Smooth muscle cell (in vitro differentiated cells): ENCODE data around the gene GP5. TPM values are rescaled to one million over a fixed set of nuclear protein-coding genes. Genes with fewer than 3 reads are reported as not detected.
A peak's percentile ranks its signal among the peaks of the same experiment; 100 is the strongest.

Source experiments
- DNase-seq: peaks from one replicate; lab custom pipeline; 2025; ENCODE audit not compliant: unreplicated experiment; lab: John Stamatoyannopoulos, UW
- H2AFZ ChIP-seq: fragments of 200-600 bp; sonication (generic); 2 replicates; pipeline ENCODE4 v1.6.0; 2016; ENCODE audit warnings: antibody characterized with exemption, low read depth, mild to moderate bottlenecking
- H3F3A ChIP-seq: fragments of 200-600 bp; sonication (generic); 2 replicates; pipeline ENCODE4 v1.6.0; 2017; ENCODE audit warnings: antibody characterized with exemption, low read depth
- H3K27ac ChIP-seq: fragments of 200-600 bp; sonication (generic); 2 replicates; pipeline ENCODE4 v1.5.1; 2016; ENCODE audit warnings: low read depth, mild to moderate bottlenecking
- H3K27me3 ChIP-seq: fragments of 200-600 bp; sonication (generic); 2 replicates; pipeline ENCODE4 v1.6.1; 2016; ENCODE audit warnings: low read depth, mild to moderate bottlenecking
- H3K36me3 ChIP-seq: fragments of 200-600 bp; sonication (generic); 2 replicates; pipeline ENCODE4 v1.5.1; 2016; ENCODE audit warnings: low read depth
- H3K4me1 ChIP-seq: fragments of 200-600 bp; sonication (generic); 2 replicates; pipeline ENCODE4 v1.5.1; 2016; ENCODE audit warnings: low read depth
- H3K4me2 ChIP-seq: fragments of 200-600 bp; sonication (generic); 2 replicates; pipeline ENCODE4 v1.6.0; 2016; ENCODE audit warnings: mild to moderate bottlenecking
- H3K4me3 ChIP-seq: fragments of 200-600 bp; sonication (generic); 2 replicates; pipeline ENCODE4 v1.5.1; 2016; ENCODE audit warnings: mild to moderate bottlenecking
- H3K79me2 ChIP-seq: fragments of 200-600 bp; sonication (generic); 2 replicates; pipeline ENCODE4 v1.6.0; 2016; ENCODE audit warnings: low read depth, mild to moderate bottlenecking
- H3K9ac ChIP-seq: fragments of 200-600 bp; sonication (generic); 2 replicates; pipeline ENCODE4 v1.6.0; 2016; ENCODE audit warnings: low read depth
- H3K9me3 ChIP-seq: fragments of 200-600 bp; sonication (generic); replicated peaks from 2 replicates; pipeline ENCODE4 v1.5.1; 2016; ENCODE audit warnings: low read depth
- H4K20me1 ChIP-seq: fragments of 200-600 bp; sonication (generic); 2 replicates; pipeline ENCODE4 v1.6.0; 2016; ENCODE audit warnings: low read depth
- WGBS: methylation state at CpG from one replicate; pipeline ENCODE4 v1.1.7; 2016; ENCODE audit warnings: low lambda C conversion rate; 5-methylcytosine and 5-hydroxymethylcytosine counted together
- polyA plus RNA-seq: library from polyadenylated mRNA; unstranded; fragments of >200 nt; fragmentation: Nextera tagmentation; extraction: Ambion mirVana; gene quantifications from 2 replicates; pipeline ENCODE4 v1.2.1, GENCODE V29; 2016
- total RNA-seq: library from RNA; depleted of rRNA; stranded (reverse); fragments of >200 nt; gene quantifications from 2 replicates; pipeline ENCODE4 v1.2.3, GENCODE V29; 2014
- TF ChIP-seq, protein P1 (sequence below): fragments of 200-600 bp; sonication (generic); IDR thresholded peaks from 2 replicates; pipeline ENCODE4 v1.5.1; 2017; ENCODE audit warnings: borderline replicate concordance, mild to moderate bottlenecking, antibody characterized with exemption; ENCODE audit not compliant: insufficient read depth, poor library complexity, severe bottlenecking

GP5 gene, protein sequence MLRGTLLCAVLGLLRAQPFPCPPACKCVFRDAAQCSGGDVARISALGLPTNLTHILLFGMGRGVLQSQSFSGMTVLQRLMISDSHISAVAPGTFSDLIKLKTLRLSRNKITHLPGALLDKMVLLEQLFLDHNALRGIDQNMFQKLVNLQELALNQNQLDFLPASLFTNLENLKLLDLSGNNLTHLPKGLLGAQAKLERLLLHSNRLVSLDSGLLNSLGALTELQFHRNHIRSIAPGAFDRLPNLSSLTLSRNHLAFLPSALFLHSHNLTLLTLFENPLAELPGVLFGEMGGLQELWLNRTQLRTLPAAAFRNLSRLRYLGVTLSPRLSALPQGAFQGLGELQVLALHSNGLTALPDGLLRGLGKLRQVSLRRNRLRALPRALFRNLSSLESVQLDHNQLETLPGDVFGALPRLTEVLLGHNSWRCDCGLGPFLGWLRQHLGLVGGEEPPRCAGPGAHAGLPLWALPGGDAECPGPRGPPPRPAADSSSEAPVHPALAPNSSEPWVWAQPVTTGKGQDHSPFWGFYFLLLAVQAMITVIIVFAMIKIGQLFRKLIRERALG
- total RNA-seq (0.13 TPM in 1 of 2 replicates, not detected in the other), polyA plus RNA-seq (not detected in 2 replicates)

DNA sequence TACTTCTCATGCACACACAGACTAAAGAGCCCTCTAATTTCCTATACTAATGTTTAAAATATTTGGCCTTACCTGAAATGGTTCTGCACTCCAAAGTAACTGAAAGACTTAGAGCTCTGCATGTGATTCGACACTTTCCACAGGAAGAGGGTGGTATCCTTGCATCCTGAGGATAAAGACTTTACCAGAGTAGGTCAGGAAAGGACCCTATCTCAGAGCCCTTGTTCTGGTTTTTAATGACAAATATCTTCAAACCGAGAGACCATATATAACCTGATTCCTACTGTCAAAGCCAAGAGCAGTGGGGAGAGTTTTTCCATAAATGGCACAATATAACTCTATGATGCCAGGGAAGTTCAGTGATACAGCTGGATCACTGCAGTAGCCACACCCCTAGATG is at the start of gene GP5:
TSS of gene GP5 (minus strand) at position 101 of the 400 bp plus-strand sequence. CDS start 984 bp downstream, outside the sequence.
- Histone ChIP-seq H3K79me2 (no peaks in the 10 kb centered on the region), H3K4me2 (peak within 1 kb of the TSS; percentile 80), H4K20me1 (no peaks in the 10 kb centered on the region), H2AFZ (no peak within 1 kb of the TSS), H3K27me3 (peaks cover 20% of the 10 kb centered on the region), H3K4me3 (peak within 1 kb of the TSS; percentile 22), H3K4me1 (peaks cover 18% of the 10 kb centered on the region), H3K9ac (no peak within 1 kb of the TSS), H3F3A (peaks cover 7% of the 10 kb centered on the region), H3K27ac (no peak within 1 kb of the TSS), H3K9me3 (no peaks in the 10 kb centered on the region), H3K36me3 (no peaks in the 10 kb centered on the region)
- TF ChIP-seq, protein P1, sequence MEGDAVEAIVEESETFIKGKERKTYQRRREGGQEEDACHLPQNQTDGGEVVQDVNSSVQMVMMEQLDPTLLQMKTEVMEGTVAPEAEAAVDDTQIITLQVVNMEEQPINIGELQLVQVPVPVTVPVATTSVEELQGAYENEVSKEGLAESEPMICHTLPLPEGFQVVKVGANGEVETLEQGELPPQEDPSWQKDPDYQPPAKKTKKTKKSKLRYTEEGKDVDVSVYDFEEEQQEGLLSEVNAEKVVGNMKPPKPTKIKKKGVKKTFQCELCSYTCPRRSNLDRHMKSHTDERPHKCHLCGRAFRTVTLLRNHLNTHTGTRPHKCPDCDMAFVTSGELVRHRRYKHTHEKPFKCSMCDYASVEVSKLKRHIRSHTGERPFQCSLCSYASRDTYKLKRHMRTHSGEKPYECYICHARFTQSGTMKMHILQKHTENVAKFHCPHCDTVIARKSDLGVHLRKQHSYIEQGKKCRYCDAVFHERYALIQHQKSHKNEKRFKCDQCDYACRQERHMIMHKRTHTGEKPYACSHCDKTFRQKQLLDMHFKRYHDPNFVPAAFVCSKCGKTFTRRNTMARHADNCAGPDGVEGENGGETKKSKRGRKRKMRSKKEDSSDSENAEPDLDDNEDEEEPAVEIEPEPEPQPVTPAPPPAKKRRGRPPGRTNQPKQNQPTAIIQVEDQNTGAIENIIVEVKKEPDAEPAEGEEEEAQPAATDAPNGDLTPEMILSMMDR, result no peak
- no peak for DNase-seq
- 86% methylated on average over 2 of the region's 2 CpGs for WGBS

DNA sequence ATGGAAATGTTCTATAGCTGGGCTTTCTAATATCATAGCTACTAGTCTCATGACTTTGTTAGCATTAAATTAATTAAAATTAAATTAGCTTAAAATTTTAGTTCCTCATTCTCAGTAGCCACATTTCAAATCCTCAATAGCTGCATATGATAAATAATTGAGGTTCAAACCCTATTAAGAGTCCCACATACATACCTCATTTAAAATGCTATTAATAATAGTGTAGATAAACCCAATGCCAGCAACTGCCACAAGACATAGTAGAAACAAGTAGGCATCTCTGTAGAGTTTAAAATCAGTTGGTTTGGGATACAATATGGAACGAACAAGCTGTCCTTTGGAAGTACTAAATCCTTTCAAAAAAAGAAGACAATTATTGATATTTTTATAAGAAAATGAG is 48.6 kb upstream of the GP5 start:
- no peak overlapping the region for H3K27ac ChIP-seq
- no peaks in the 10 kb centered on the region for H3K27me3 ChIP-seq
- no peaks in the 10 kb centered on the region for H3K4me1 ChIP-seq
- H3K9me3 ChIP-seq, result no peaks in the 10 kb centered on the region
- no peak overlapping the region for H3K4me2 ChIP-seq
- 90% methylated on average over 1 of the region's 1 CpG for WGBS
- no peaks in the 10 kb centered on the region for H4K20me1 ChIP-seq
- no peak overlapping the region for H3K9ac ChIP-seq
- H3K4me3 ChIP-seq, result no peak overlapping the region
- TF ChIP-seq, protein P1, result no peak
- no peaks in the 10 kb centered on the region for H3F3A ChIP-seq
- H3K79me2 ChIP-seq, result no peaks in the 10 kb centered on the region
- H2AFZ ChIP-seq, result no peak overlapping the region
- H3K36me3 ChIP-seq, result peaks cover 39% of the 10 kb centered on the region
- DNase-seq, result no peak

DNA sequence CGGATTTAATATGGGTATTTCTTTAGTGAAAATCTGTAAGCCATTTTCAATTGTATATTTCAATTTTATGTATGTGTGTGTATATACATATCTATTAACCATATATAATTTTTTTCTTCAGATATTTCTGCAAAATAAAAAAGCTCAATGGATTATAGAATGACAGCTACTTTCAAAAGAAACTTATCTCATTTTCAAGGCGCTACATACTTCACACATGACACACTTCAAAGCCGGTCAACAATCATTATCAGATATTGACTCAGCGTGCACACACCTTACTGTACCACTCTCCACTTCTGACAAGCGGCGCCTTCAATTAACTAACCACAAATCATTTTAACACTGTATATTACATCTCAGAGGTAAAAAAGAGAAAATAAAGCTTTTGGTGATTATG is 48.1 kb upstream of the GP5 start:
- H3F3A ChIP-seq, result no peaks in the 10 kb centered on the region
- H3K9me3 ChIP-seq, result no peaks in the 10 kb centered on the region
- no peaks in the 10 kb centered on the region for H3K4me1 ChIP-seq
- no peak overlapping the region for H3K9ac ChIP-seq
- H3K27ac ChIP-seq, result no peak overlapping the region
- WGBS, result 91% methylated on average over 6 of the region's 6 CpGs
- no peak overlapping the region for H3K4me3 ChIP-seq
- H4K20me1 ChIP-seq, result no peaks in the 10 kb centered on the region
- no peaks in the 10 kb centered on the region for H3K27me3 ChIP-seq
- no peak overlapping the region for H2AFZ ChIP-seq
- peaks cover 37% of the 10 kb centered on the region for H3K36me3 ChIP-seq
- TF ChIP-seq, protein P1, result no peak
- no peak for DNase-seq
- H3K4me2 ChIP-seq, result no peak overlapping the region
- H3K79me2 ChIP-seq, result no peaks in the 10 kb centered on the region
